GM21529 (cell line): ENCODE results near the gene LTK.
"Not testable (repeated sequence)": the region's sequence is repeated elsewhere in the genome, so short reads cannot be mapped to it uniquely, and the experiment has no call there.

Experiments used
- ATAC-seq: cut with Tn5 transposase; IDR thresholded peaks from one replicate; pipeline ENCODE4 v1.9.1; 2021; ENCODE audit not compliant: unreplicated experiment

The LTK gene

DNA sequence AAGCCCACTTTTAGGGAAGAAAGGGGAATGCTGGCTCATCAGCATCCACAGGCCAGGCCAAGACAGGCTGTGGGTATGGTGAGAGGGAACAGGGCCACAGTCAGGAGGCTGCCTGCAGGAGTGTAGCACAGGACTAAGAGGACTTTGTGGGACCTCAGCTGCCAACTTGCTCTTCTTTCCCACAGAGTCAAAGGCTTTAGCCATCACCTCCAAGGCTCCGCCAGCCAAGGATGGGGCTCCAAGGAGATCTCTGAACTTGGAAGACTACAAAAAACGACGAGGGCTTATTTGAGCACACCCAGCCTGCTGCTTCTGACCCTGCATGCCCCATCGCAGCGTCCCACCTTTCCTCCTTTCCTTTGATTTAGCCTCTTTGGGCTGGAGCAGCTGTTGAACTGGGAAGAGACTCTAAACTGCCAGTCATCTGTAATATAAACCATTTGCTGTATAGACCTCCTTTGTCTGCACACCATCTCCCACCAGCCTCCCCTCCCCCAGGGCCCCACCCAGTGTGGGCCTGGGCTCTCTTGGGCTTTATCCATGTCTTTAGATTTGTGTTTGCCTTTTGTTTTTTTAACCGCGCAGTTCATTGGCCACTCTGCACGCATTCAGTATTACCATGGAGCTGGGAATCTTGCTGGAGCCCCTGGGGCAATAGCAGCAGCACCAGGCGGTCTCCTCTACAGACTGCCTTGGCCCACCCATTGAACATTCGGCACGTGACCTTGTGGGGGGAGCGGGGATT is 33.1 kb downstream of the LTK start:
- no peak for ATAC-seq

DNA sequence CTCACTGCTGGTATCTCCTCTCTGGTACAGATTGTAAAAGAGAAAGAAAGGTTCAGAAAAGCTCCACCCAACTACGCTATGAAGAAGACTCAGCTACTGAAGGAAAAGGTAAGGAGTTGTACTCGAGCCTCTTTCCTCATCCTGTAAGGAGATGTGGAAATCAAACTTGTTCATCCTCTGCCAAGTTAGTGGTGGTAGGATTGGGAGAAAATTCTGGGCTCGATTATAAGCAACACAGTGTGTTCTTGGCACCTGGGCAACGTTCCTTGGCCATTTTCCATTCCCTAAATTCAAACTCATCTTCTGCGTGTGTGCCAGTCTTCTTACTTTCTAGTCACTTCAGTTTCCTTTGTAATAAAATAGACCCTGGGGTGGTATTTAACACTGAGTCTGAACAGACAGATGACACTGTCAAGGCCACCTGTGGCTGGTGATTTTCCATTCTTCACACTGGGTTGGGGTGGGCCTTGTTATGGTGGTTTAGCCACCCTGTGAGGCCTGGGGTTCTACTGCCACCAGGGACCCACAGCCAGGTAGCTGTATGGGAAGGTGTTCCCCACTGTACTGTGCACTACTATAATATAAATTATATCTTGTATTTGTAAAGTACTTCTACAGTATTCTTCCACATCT is 37.1 kb downstream of the LTK start:
- ATAC-seq = no peak

DNA sequence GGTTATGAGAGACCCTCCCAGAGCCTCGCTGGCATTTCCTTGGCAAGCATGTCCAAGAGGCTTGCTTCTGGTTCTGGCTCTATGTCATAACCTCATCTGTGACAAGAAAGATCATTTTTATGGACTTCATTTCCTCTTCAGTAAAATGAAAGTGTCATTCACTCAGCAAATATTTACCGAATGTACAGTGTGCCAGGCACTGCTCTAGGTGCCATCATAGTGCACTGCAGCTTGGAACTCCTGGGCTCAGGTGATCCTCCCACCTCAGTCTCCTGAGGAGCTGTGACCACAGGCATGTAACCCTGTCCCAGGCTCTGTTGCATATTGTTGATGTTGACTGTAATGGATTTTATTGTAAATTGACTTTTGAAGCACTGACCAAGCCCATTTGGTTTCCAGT is 38.7 kb downstream of the LTK start:
- ATAC-seq = no peak

DNA sequence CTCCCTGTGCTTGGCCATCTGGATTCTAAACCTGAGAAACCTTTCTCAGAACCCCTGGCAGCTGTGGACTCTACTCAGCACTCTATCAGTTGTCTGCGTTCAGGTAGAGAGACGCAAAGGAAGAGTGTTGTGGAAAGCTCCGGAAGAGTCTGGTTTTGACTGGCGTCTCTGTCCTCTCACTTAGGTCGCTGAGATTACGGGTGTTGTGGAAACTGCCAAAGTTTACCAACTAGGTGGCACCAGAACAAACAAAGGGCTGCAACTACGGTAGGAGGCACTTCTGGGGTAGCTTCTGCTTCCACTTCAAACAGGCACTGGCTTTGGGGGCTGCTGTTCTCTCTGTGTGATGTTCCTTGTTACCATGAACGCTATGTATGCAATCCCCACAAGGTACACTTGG is 39.2 kb downstream of the LTK start:
- no peak for ATAC-seq

DNA sequence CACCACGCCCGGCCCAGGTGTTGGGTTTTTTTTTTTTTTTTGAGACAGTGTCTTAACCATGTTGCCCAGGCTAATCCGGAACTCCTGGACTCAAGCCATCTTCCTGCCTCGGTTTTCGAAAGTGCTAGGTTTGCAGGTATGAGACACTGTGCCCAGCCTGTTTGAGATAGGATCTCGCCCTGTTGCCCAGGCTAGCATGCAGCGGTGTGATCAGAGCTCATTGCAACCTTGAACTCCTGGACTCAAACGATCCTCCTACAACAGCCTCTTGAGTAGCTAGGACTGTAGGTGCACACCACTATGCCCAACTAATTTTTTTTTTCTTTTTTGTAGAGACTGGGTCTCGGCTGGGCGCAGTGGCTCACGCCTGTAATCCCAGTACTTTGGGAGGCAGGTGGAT is 40.2 kb downstream of the LTK start:
- no peak for ATAC-seq

DNA sequence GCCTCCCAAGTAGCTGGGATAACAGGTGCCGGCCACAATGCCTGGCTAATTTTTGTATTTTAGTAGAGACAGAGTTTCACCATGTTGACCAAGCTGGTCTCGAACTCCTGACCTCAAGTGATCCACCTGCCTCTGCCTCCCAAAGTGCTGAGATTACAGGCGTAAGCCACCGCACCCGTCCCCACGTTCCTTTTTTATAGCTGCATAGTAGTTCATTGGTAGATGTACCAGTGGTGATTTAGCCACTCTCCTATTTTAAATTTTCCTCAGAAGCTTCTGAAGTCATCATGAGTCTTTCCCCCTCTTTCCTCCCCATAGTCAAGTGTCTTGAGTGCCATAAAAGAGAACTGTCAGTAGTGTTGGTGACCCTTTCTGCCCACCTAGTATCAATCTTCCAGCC is 44.0 kb downstream of the LTK start:
- ATAC-seq = not testable (repeated sequence)

DNA sequence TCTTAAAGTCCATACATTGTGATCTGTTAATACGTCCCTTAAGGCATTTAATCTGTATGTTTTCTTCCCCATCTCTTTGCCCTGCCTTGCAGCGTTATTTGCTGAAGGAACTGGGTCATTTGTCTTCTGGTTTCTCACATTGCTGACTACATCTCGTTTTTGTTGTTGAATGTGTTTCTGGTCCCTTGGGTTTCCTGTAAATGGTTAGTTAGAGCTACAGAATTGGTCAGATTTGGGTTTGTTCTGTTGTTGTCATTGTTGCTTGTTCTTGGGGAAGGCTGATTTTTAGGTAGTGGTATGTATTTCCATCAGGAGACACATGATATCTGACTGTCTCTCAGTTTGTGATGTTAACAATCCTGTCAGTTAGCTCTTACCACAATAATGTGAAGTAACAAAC is 46.9 kb downstream of the LTK start:
- no peak for ATAC-seq

DNA sequence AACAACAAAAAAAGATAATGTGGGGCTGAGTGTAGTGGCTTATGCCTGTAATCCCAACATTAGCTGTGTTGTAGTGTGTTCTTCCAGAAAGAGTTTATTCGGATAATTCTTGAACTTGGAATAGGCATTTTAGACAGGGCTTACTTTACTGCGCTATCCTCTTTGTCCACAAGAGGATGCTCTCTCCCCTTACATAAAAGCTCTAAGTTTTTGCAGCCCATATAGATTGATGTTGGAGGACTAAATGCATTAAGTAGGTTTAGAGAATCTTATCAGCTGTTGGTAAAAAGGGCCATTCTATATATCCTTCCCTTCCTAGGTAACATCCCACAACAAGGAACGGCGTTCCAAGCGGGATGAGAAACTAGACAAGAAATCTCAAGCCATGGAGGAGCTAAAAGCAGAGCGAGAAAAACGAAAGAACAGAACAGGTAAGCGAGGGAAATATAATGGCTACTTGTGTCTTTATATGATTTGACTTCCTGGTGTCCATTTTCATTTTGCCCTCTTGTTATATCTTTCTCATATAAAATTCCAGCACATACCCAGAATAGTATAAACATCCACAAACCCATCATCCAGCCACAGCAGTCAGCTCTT is 47.7 kb downstream of the LTK start:
- ATAC-seq = no peak

DNA sequence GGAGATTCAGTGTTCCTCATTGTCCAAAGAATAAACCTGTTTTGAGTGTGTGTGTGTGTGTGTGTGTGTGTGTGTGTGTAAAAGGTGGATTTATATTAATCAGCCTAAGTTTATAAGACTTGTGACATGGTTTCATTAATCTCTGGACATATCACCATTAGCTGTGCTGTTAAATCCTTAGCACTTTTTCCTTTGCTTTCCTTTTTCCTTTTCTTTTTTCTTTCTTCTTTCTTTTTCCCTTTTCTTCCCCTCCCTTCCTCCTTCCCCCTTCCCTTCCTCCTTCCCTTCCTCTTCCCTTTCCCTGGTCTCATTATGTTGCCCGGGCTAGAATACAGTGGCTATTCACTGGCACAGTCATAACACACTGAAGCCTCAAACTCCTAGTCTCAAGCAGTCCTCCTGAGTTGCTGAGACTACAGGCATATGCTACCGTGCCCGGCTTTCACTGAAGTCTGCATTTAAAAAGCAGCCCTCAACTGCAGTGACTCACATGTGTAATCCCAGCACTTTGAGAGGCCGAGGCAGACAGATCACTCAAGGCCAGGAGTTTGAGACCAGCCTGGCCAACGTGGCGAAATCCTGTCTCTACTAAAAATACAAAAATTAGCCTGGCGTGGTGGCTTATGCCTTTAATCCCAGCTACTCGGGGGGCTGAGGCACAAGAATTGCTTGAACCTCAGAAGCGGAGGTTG is 48.6 kb downstream of the LTK start:
- no peak for ATAC-seq

DNA sequence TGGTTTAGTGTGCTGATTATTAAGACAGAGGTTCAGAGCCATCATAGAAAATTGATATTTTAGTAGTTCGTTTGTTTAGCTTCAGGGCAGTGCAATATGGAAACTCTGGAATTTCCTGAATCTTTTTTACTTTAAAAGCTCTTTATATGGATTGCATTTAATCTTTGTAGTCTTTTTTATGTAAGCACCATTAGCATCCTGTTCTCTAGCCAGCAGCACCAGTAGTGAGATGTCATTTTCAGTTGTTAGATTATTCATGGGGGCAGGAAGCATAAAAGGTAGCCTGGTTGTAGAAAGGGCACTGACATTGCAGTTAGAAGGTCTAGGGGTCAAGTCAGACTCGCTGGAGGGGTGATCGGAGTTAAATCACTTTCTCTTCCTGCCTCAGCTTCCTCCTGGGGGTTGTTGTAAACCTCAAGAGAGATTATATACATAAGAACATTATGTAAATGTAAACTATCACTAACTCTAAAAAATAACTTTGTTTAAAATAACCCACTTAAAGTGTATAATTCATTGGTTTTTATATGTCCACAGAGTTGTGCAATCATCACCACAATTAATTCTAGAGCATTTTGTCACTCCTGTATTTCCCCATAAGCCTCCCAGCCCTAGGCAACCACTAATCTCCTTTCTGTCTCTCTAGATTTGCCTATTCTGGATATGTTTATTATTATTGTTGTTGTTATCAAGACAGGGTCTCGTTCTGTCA is 51.4 kb downstream of the LTK start:
- ATAC-seq = no peak
